ENCODE measurements around the gene C5orf58.

GRCh38 chr5:170263906-170264305 lies 31.1 kb downstream of the C5orf58 start:
- TF ChIP-seq RAD51 (IDR thresholded peaks at IDR 0.05) = no peak
- TF ChIP-seq SP1 (IDR thresholded peaks at IDR 0.05; ENCODE audit: low read depth, low read length) = no peak
- no peak for TF ChIP-seq MEF2A (IDR thresholded peaks at IDR 0.05; ENCODE audit: insufficient read depth, low read depth, low read length)
- TF ChIP-seq USF2 (IDR thresholded peaks at IDR 0.05; ENCODE audit: borderline replicate concordance, low read depth, low read length) = no peak
- TF ChIP-seq MAX (IDR thresholded peaks at IDR 0.05; ENCODE audit: low read depth, low read length) = no peak

Data from GM12878 (cell line).